Aorta (tissue), 5 donors: ENCODE measurements around the gene REG1B. TPM values are rescaled to one million over a fixed set of nuclear protein-coding genes. Genes with fewer than 3 reads are reported as not detected.

Experiments used
- ATAC-seq: fragments of 200-7000 bp; cut with Tn5 transposase; one replicate; pipeline ENCODE4 v1.9.1; 2022; ENCODE audit warnings: moderate library complexity; ENCODE audit not compliant: low FRiP score
- DNase-seq, 2 donors: peaks; one replicate each; pipeline ENCODE4 v3.0.0-alpha.2; 2020
- H3K27ac ChIP-seq, 2 donors: one replicate each; pipeline ENCODE4 v1.5.1; 2013; ENCODE audit warnings: low read length in 2 of 2, mild to moderate bottlenecking in 2 of 2, moderate library complexity in 2 of 2, control low read depth in 1 of 2, inconsistent platforms in 1 of 2, low read depth in 1 of 2
- H3K27me3 ChIP-seq, 2 donors: one replicate each; pipeline ENCODE4 v1.6.1; 2013; ENCODE audit warnings: control low read depth in 1 of 2, low read length in 1 of 2, mild to moderate bottlenecking in 1 of 2, moderate library complexity in 1 of 2; ENCODE audit not compliant: insufficient read depth in 2 of 2, control insufficient read depth in 1 of 2
- H3K36me3 ChIP-seq, 2 donors: one replicate each; pipeline ENCODE4 v1.6.1; 2013; ENCODE audit warnings: control low read depth in 1 of 2, low read length in 1 of 2, mild to moderate bottlenecking in 1 of 2; ENCODE audit not compliant: insufficient read depth in 2 of 2, control insufficient read depth in 1 of 2
- H3K4me1 ChIP-seq, 2 donors: one replicate each; pipeline ENCODE4 v1.6.1; 2013; ENCODE audit warnings: low read length in 2 of 2, control low read depth in 1 of 2, mild to moderate bottlenecking in 1 of 2, moderate library complexity in 1 of 2; ENCODE audit not compliant: insufficient read depth in 2 of 2, control insufficient read depth in 1 of 2
- H3K4me3 ChIP-seq, 2 donors: one replicate each; pipeline ENCODE4 v1.5.1; 2013; ENCODE audit warnings: low read length in 2 of 2, control low read depth in 1 of 2, mild to moderate bottlenecking in 1 of 2
- H3K9me3 ChIP-seq: one replicate; pipeline ENCODE4 v1.6.1; 2013; ENCODE audit warnings: mild to moderate bottlenecking, low read length; ENCODE audit not compliant: control insufficient read depth
- WGBS, 2 donors: extraction: QIAGEN DNeasy Blood & Tissue Kit; methylation state at CpG; one replicate each; pipeline ENCODE4 v1.1.7; 2013; 5-methylcytosine and 5-hydroxymethylcytosine counted together
- intact Hi-C, 2 donors: fragments of 100-400 bp; cut with DNase I; formaldehyde crosslinking; loops; one replicate each; pipeline versions ENCODE4 v1.14.2 to v1.15.0; 2022
- long read RNA-seq, 2 donors: library from polyadenylated mRNA; unstranded; transcript quantifications; one replicate each; pipeline ENCODE4 v2.0.0, GENCODE V29; 2020 to 2021
- polyA plus RNA-seq, 2 donors: library from polyadenylated mRNA; stranded (reverse); fragments of 200-250 nt; gene quantifications; one replicate each; pipeline ENCODE4 v1.2.3, GENCODE V29; 2013
- total RNA-seq, 2 donors: library from RNA; stranded (reverse); fragmentation: NEBNext Ultra II Directional; extraction: Animal tissue kit (Norgen Biotek cat#: 25700); gene quantifications; one replicate each; pipeline ENCODE4 v1.2.1, GENCODE V29; 2021
- donor health status: healthy with polysubstance abuse.
- donor health status: Bipolar disorder and iron deficiency.
- donor health status: DM: no; HTN: no; CAD: no.
- donor health status: DM: no; HTN: no; CAD: no.
- donor health status: DM: yes; HTN: yes; CAD: no.

The REG1B gene
- total RNA-seq, result 1 to 10 TPM; 3.8 to 4.9 TPM
- 10 to 100 TPM in 1 of 2 donors, 1 to 10 TPM in 1; 4.9 to 16.4 TPM for polyA plus RNA-seq
- long read RNA-seq, donor 1, result 0 reads
- long read RNA-seq, donor 2, result 0 reads

DNA sequence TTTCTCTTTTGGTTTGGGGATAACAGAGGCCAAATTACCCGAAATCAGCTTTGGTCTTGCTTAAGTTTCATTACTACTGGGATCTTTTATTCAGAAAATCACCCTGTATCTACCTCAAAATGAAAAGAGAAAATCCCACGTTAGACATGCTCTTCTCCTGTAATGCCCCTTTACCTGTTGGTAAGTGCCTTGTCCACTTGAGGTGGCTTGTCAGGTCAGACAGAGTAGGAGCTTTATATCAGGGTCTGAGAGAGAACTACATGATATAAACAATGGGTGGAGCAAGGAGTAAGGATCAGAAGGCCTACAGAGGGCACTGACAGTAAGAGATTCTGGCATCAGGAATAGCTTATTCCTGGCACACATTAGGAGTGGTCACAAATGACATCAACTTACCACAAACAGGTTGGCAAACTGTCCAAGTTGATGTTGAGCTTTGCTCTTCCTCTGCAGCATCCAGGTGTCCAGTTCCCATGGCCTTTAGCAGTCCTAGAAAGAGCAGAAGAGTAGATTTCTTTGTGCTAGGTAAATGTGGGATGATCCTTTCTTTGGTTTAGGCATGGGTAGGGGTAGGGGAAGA, at the start of gene REG1B:
Gene REG1B (minus strand): TSS at position 209 of the 580 bp plus-strand sequence. CDS start 381 bp downstream, outside the sequence.
- ATAC-seq (no peak), DNase-seq (no peak)
- intact Hi-C loops, result no loop called here
- 56 to 62% methylated on average over 2 of the region's 2 CpGs for WGBS, 2 donors
- Histone ChIP-seq H3K4me3 (no peak within 1 kb of the TSS), H3K27ac (no peak within 1 kb of the TSS), H3K27me3 (no peaks in the 10 kb centered on the region), H3K9me3 (peaks cover 3% of the 10 kb centered on the region), H3K36me3 (no peaks in the 10 kb centered on the region), H3K4me1 (no peaks in the 10 kb centered on the region)

DNA sequence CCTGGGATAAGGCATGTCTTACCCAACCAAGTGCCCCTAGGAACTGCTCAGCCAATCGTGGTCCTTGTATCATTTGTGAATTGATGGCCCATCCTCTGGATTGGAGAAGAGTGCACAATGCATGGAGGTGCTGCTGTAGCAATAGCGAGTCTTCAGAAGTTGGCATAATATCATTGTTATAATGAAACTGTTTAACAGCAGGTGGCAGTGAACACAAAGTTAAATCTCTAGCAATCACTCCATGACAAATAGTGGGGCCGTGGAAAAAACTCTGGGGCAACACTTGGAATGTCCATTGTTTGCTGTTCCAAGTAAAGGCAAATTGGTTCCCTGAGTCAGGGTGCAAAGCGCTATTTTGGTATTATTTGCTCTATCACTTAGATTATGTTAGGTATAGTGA, 43.9 kb upstream of the REG1B start:
- no peaks in the 10 kb centered on the region for H3K36me3 ChIP-seq
- 77 to 81% methylated on average over 4 of the region's 4 CpGs for WGBS, 2 donors
- intact Hi-C loops, result no loop called here
- ATAC-seq, result no peak
- no peaks in the 10 kb centered on the region for H3K27me3 ChIP-seq
- no peak overlapping the region for H3K4me3 ChIP-seq
- H3K27ac ChIP-seq, result no peak overlapping the region
- no peaks in the 10 kb centered on the region for H3K4me1 ChIP-seq
- H3K9me3 ChIP-seq, result peaks cover 4% of the 10 kb centered on the region
- DNase-seq, result no peak

- Histone ChIP-seq H3K27ac (no peak overlapping the region), H3K27me3 (no peaks in the 10 kb centered on the region), H3K9me3 (peaks cover 3% of the 10 kb centered on the region), H3K36me3 (no peaks in the 10 kb centered on the region), H3K4me1 (no peaks in the 10 kb centered on the region), H3K4me3 (no peak overlapping the region)
- intact Hi-C loops, result no loop called here
- ATAC-seq (no peak), DNase-seq (no peak)
Measured at GRCh38 chr2:79129804-79130203, 42.0 kb upstream of the REG1B start.

- Histone ChIP-seq H3K27me3 (no peaks in the 10 kb centered on the region), H3K4me3 (no peak overlapping the region), H3K4me1 (no peaks in the 10 kb centered on the region), H3K36me3 (no peaks in the 10 kb centered on the region), H3K27ac (no peak overlapping the region), H3K9me3 (peaks cover 3% of the 10 kb centered on the region)
- 52 to 58% methylated on average over 6 of the region's 6 CpGs for WGBS, 2 donors
- intact Hi-C loops, result no loop called here
- ATAC-seq, result no peak
- no peak for DNase-seq
Measured at GRCh38 chr2:79129260-79129659, 41.5 kb upstream of the REG1B start.

- Histone ChIP-seq H3K4me1 (no peaks in the 10 kb centered on the region), H3K4me3 (no peak overlapping the region), H3K27me3 (no peaks in the 10 kb centered on the region), H3K36me3 (no peaks in the 10 kb centered on the region), H3K9me3 (peaks cover 3% of the 10 kb centered on the region), H3K27ac (no peak overlapping the region)
- 75 to 85% methylated on average over 3 of the region's 3 CpGs for WGBS, 2 donors
- ATAC-seq (no peak), DNase-seq (no peak)
- intact Hi-C loops, result no loop called here
Measured at GRCh38 chr2:79128406-79128805, 40.6 kb upstream of the REG1B start.

DNA sequence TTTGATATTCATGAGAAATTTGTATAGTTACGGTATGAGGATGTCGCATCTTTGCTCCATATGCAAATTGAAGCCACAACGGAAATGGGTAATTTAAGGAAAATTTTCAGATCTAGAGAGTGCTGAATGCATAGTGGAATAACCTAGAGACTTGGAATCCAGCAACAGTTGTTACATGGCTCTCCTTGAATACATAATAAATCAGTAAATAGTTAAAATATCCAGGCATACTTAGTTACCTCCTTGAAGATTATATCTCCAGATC, 37.9 kb upstream of the REG1B start:
- H3K27ac ChIP-seq, result no peak overlapping the region
- H3K9me3 ChIP-seq, result peaks cover 3% of the 10 kb centered on the region
- DNase-seq, result no peak
- 92 to 94% methylated on average over 3 of the region's 3 CpGs for WGBS, 2 donors
- H3K27me3 ChIP-seq, result no peaks in the 10 kb centered on the region
- H3K4me3 ChIP-seq, result no peak overlapping the region
- intact Hi-C loops, result no loop called here
- no peaks in the 10 kb centered on the region for H3K36me3 ChIP-seq
- H3K4me1 ChIP-seq, result no peaks in the 10 kb centered on the region
- ATAC-seq, result no peak

- Histone ChIP-seq H3K36me3 (no peaks in the 10 kb centered on the region), H3K27me3 (no peaks in the 10 kb centered on the region), H3K4me1 (no peaks in the 10 kb centered on the region), H3K9me3 (peaks cover 2% of the 10 kb centered on the region), H3K27ac (no peak overlapping the region), H3K4me3 (no peak overlapping the region)
- DNase-seq (no peak), ATAC-seq (no peak)
- 72 to 74% methylated on average over 9 of the region's 9 CpGs for WGBS, 2 donors
- intact Hi-C loops, result no loop called here
Measured at GRCh38 chr2:79124907-79125720, 37.3 kb upstream of the REG1B start.

DNA sequence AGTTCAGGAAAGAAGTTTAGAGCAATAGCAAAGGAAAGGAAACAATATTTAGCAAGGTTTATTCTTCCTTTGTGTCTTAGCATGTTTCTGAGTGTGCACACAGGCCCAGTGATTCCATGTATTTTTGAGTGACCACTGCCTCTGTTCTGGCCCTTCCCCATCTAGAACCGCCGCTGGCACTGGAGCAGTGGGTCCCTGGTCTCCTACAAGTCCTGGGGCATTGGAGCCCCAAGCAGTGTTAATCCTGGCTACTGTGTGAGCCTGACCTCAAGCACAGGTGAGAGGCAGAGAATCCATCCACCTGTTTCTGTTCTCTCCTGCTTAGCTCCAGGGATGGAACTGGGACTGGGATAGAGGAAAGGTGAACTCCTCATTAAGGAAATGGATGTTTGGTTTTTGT, 34.9 kb upstream of the REG1B start:
- no peaks in the 10 kb centered on the region for H3K4me1 ChIP-seq
- no peak for DNase-seq
- H3K27me3 ChIP-seq, result no peaks in the 10 kb centered on the region
- no peak overlapping the region for H3K27ac ChIP-seq
- H3K9me3 ChIP-seq, result peaks cover 2% of the 10 kb centered on the region
- H3K4me3 ChIP-seq, result no peak overlapping the region
- intact Hi-C loops, result no loop called here
- WGBS, 2 donors, result 83 to 90% methylated on average over 2 of the region's 2 CpGs
- ATAC-seq, result no peak
- no peaks in the 10 kb centered on the region for H3K36me3 ChIP-seq

DNA sequence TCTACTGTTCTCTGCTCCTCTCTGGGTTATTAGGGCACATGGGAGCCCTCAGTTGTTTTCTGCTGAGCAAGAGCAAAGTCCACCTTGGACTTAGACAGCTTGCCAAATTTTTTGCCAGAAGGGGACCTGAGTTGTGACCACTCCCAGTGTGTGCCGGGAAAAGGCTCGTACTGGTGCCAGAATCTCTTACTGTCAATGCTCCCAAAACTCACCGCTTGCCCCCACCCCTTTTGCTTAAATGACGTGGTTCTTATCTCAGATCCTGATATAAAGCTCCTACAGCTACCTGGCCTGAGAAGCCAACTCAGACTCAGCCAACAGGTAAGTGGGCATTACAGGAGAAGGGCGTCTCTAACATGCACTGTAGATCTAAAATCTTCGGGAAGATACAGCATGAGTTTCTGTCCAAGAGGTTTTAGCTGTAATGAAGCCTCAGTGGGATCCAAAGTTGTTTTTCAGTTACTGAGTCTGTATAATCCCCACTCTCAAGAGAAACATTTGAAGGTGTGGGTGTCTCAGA, 32.5 kb upstream of the REG1B start, which contains the start of gene REG1A:
Gene REG1A (plus strand): TSS at position 295 of the 520 bp plus-strand sequence. CDS start 374 bp downstream, outside the sequence.
- H3K27me3 ChIP-seq, result no peaks in the 10 kb centered on the region
- no peaks in the 10 kb centered on the region for H3K4me1 ChIP-seq
- H3K4me3 ChIP-seq, result no peak within 1 kb of the TSS
- H3K27ac ChIP-seq, result no peak within 1 kb of the TSS
- 68% methylated on average over 6 of the region's 6 CpGs for WGBS, 2 donors
- intact Hi-C loops, result no loop called here
- ATAC-seq, result no peak
- DNase-seq, result no peak
- H3K36me3 ChIP-seq, result no peaks in the 10 kb centered on the region
- peaks cover 2% of the 10 kb centered on the region for H3K9me3 ChIP-seq
